Endothelial cell of umbilical vein (primary cell): ENCODE results near the gene CPTP. TPM values are rescaled to one million over a fixed set of nuclear protein-coding genes. Genes with fewer than 3 reads are reported as not detected.
A peak's percentile ranks its signal among the peaks of the same experiment; 100 is the strongest.

Source experiments
- BruUV-seq: library from RNA; stranded (reverse); fragments of 400-500 nt; replicated peaks from 2 replicates; lab custom pipeline; 2021; lab: Mats Ljungman, UMichigan
- CTCF ChIA-PET: fragments of 300-600, 350-600 bp; sonication (Branson Sonifier 250); formaldehyde crosslinking; loops from one replicate; lab custom pipeline; 2021; ENCODE audit warnings: antibody characterized with exemption, inconsistent platforms; lab: Charles Lee
- POLR2A ChIA-PET: fragments of 300-600, 350-600 bp; sonication (Branson Sonifier 250); formaldehyde crosslinking; loops from one replicate; lab custom pipeline; 2021; ENCODE audit warnings: antibody characterized with exemption, inconsistent platforms; lab: Charles Lee
- DNase-seq: peaks from one replicate; pipeline ENCODE4 v3.0.0-alpha.2; 2011; ENCODE audit warnings: low read depth, low spot score
- FAIRE-seq: peaks from 2 replicates; lab custom pipeline; 2011; peaks lifted over from hg19 to GRCh38; lab: Jason Lieb, UNC
- H2AFZ ChIP-seq: 2 replicates; pipeline ENCODE4 v1.6.0; 2012; ENCODE audit warnings: low read depth, low read length, control low read depth, inconsistent platforms
- H3K27ac ChIP-seq: 2 replicates; pipeline ENCODE4 v1.5.1; 2011; ENCODE audit warnings: low read depth, mild to moderate bottlenecking, control low read depth, low read length, moderate library complexity; ENCODE audit not compliant: insufficient read depth
- H3K27me3 ChIP-seq, 2 experiments: 2 replicates each; pipeline versions ENCODE4 v1.6.0 to v1.6.1; 2011; ENCODE audit warnings: low read length in 2 of 2, mixed read lengths in 1 of 2; ENCODE audit not compliant: control insufficient read depth in 2 of 2, insufficient read depth in 2 of 2
- H3K36me3 ChIP-seq, 2 experiments: 2 replicates in 1 of 2; 3 replicates in 1 of 2; pipeline ENCODE4 v1.5.1; 2011; ENCODE audit warnings: low read length in 2 of 2, mild to moderate bottlenecking in 1 of 2, moderate library complexity in 1 of 2; ENCODE audit not compliant: control insufficient read depth in 2 of 2, insufficient read depth in 2 of 2; ENCODE audit errors: extremely low read depth in 1 of 2
- H3K4me1 ChIP-seq: 3 replicates; pipeline ENCODE4 v1.5.1; 2011; ENCODE audit warnings: mild to moderate bottlenecking, low read length; ENCODE audit not compliant: control insufficient read depth, insufficient read depth; ENCODE audit errors: extremely low read depth
- H3K4me2 ChIP-seq: 2 replicates; pipeline ENCODE4 v1.6.1; 2011; ENCODE audit warnings: low read length, control low read depth, mixed read lengths; ENCODE audit not compliant: insufficient read depth
- H3K4me3 ChIP-seq, 3 experiments: fragments of 200-600 bp in 1 of 3; sonication (generic), shearing (Covaris generic) in 1 of 3; replicated peaks in 1 of 3; 2 replicates each; pipeline ENCODE4 v1.5.1; 2011 to 2016; ENCODE audit warnings: control low read depth in 3 of 3, low read length in 3 of 3, mild to moderate bottlenecking in 2 of 3, inconsistent platforms in 1 of 3, low read depth in 1 of 3, moderate library complexity in 1 of 3; ENCODE audit not compliant: insufficient read depth in 1 of 3
- H3K79me2 ChIP-seq: 2 replicates; pipeline ENCODE4 v1.6.0; 2012; ENCODE audit warnings: low read length, inconsistent platforms; ENCODE audit not compliant: control insufficient read depth, insufficient read depth
- H3K9ac ChIP-seq: replicated peaks from 2 replicates; pipeline ENCODE3; 2011; ENCODE audit warnings: low read length, control low read depth; ENCODE audit not compliant: insufficient read depth; ENCODE audit errors: extremely low read depth
- H3K9me1 ChIP-seq: replicated peaks from 3 replicates; pipeline ENCODE4 v1.6.0; 2011; ENCODE audit warnings: mild to moderate bottlenecking, low read length; ENCODE audit not compliant: control insufficient read depth, insufficient read depth; ENCODE audit errors: extremely low read depth
- H3K9me3 ChIP-seq: replicated peaks from 2 replicates; pipeline ENCODE4 v1.5.1; 2012; ENCODE audit warnings: low read length, inconsistent platforms; ENCODE audit not compliant: control insufficient read depth, insufficient read depth
- H4K20me1 ChIP-seq: replicated peaks from 2 replicates; pipeline ENCODE3; 2011; ENCODE audit warnings: mild to moderate bottlenecking, low read length; ENCODE audit not compliant: control insufficient read depth, insufficient read depth; ENCODE audit errors: extremely low read depth
- EZH2 ChIP-seq: IDR thresholded peaks from 2 replicates; pipeline ENCODE4 v1.6.1; 2012; ENCODE audit warnings: borderline replicate concordance, low read depth, mild to moderate bottlenecking, moderate library complexity, low read length, inconsistent platforms; ENCODE audit not compliant: severe bottlenecking
- JUN ChIP-seq: IDR thresholded peaks from 2 replicates; pipeline ENCODE4 v1.6.1; 2011; ENCODE audit warnings: borderline replicate concordance, low read depth; ENCODE audit not compliant: insufficient read length, insufficient read depth
- MYC ChIP-seq: IDR thresholded peaks from one replicate; pipeline ENCODE4 v1.6.1; 2011; ENCODE audit warnings: mild to moderate bottlenecking, low read depth, low read length
- POLR2A ChIP-seq: IDR thresholded peaks from 2 replicates; pipeline ENCODE4 v1.6.1; 2012; ENCODE audit warnings: low read depth, mild to moderate bottlenecking, control low read depth, low read length
- POLR2AphosphoS5 ChIP-seq: IDR thresholded peaks from 2 replicates; pipeline ENCODE4 v1.6.1; 2012; ENCODE audit warnings: low read depth, mild to moderate bottlenecking, control low read depth, low read length, moderate library complexity; ENCODE audit not compliant: insufficient read depth
- dilution Hi-C: fragments of 300-500 bp; cut with MboI; formaldehyde crosslinking; loops from one replicate; pipeline ENCODE4 v1.15.0; 2019; ENCODE audit warnings: low sequenced_read_pairs; ENCODE audit not compliant: extremely low pct_ligation_motif_present
- intact Hi-C: fragments of 100-400 bp; cut with micrococcal nuclease; formaldehyde crosslinking; loops from one replicate; pipeline ENCODE4 v1.10.0; 2022
- polyA plus RNA-seq, 4 experiments: library from polyadenylated mRNA; depleted of rRNA in 3 of 4; stranded (reverse) in 3 of 4; unstranded in 1 of 4; fragments of >200 nt; gene quantifications; 2 replicates each; pipeline versions ENCODE4 v1.2.1 to v1.2.3, GENCODE V29; 2011 to 2012; ENCODE audit warnings: missing spikeins in 1 of 4
- total RNA-seq: library from RNA; stranded (reverse); gene quantifications from 2 replicates; pipeline ENCODE4 v1.2.3, GENCODE V29; 2021
- TF ChIP-seq, protein P1 (sequence below), 2 donors: IDR thresholded peaks; 1 replicate in 1 of 2; 2 replicates in 1 of 2; pipeline ENCODE4 v1.5.1; 2011; ENCODE audit warnings: low read length in 2 of 2, mild to moderate bottlenecking in 2 of 2, moderate library complexity in 2 of 2, control low read depth in 1 of 2, inconsistent platforms in 1 of 2, low read depth in 1 of 2; ENCODE audit not compliant: insufficient read depth in 1 of 2; ENCODE audit errors: extremely low read depth in 1 of 2

CPTP gene
- total and polyA plus RNA-seq, 2 donors (not counting 3 experiments of a cell fraction or from before 2014, with no cell fraction given), result 20.9 to 29.5 TPM

DNA sequence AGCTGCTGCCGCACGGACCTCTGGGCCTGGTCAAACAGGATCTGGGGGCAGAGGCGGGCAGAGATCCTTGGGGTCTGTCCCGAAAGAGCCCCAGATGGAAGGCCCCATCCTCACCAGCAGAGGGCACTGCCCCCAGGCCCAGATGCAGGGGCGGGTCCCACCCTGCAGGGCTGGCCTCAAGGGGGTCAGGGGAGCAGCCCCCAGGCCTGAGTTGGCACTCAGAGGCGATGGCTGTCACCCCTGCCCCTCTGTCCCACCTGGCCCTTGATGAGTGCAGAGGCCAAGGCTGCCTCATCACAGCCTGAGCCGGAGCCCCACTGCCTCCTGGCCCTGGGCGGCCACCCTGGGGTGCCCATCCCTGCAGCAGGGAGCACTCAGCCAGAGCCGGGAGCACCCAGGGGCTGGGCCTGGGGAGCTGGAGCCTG is 22.6 kb upstream of the CPTP start:
- FAIRE-seq (no peak), DNase-seq (no peak)
- Histone ChIP-seq H3K27ac (no peak overlapping the region), H3K27me3 (no peaks in the 10 kb centered on the region), H3K4me3 (no peak overlapping the region), H3K36me3 (no peaks in the 10 kb centered on the region), H3K4me2 (no peak overlapping the region), H2AFZ (no peak overlapping the region), H3K9ac (no peak overlapping the region), H3K9me1 (no peaks in the 10 kb centered on the region), H4K20me1 (no peaks in the 10 kb centered on the region), H3K9me3 (no peaks in the 10 kb centered on the region), H3K4me1 (peaks cover 6% of the 10 kb centered on the region), H3K79me2 (no peaks in the 10 kb centered on the region)
- intact Hi-C loops (no loop called here), dilution Hi-C loops (no loop called here)
- POLR2A ChIA-PET, result no interaction called here
- CTCF ChIA-PET, result interaction anchor here (1.9 kb wide), 1 partner anchor 179 kb away, joined by 4 read pairs; no protein-coding TSS in a partner anchor
- no TSS peak for BruUV-seq
- TF ChIP-seq MYC (no peak), POLR2AphosphoS5 (no peak), JUN (no peak), EZH2 (no peak), POLR2A (no peak)
- TF ChIP-seq, protein P1, sequence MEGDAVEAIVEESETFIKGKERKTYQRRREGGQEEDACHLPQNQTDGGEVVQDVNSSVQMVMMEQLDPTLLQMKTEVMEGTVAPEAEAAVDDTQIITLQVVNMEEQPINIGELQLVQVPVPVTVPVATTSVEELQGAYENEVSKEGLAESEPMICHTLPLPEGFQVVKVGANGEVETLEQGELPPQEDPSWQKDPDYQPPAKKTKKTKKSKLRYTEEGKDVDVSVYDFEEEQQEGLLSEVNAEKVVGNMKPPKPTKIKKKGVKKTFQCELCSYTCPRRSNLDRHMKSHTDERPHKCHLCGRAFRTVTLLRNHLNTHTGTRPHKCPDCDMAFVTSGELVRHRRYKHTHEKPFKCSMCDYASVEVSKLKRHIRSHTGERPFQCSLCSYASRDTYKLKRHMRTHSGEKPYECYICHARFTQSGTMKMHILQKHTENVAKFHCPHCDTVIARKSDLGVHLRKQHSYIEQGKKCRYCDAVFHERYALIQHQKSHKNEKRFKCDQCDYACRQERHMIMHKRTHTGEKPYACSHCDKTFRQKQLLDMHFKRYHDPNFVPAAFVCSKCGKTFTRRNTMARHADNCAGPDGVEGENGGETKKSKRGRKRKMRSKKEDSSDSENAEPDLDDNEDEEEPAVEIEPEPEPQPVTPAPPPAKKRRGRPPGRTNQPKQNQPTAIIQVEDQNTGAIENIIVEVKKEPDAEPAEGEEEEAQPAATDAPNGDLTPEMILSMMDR (IDR thresholded peaks at IDR 0.05; ENCODE audit: extremely low read depth in 1 of 2, insufficient read depth in 1 of 2, low read depth in 1 of 2, low read length in 2 of 2), result peak; percentile 50 to 66
